Measurements from ENCODE around the gene DCN.

The DCN gene

GRCh38 chr12:91133871-91134270, 48.7 kb downstream of the DCN start:
- no peak for DNase-seq

- no peak for DNase-seq
Observed at GRCh38 chr12:91129662-91130362, 52.8 kb downstream of the DCN start.

GRCh38 chr12:91127751-91128150, 54.9 kb downstream of the DCN start:
- DNase-seq: no peak

GRCh38 chr12:91127306-91127705, 55.3 kb downstream of the DCN start:
- DNase-seq: no peak

- no peak for DNase-seq
Observed at GRCh38 chr12:91126516-91126915, 56.1 kb downstream of the DCN start.

- DNase-seq: no peak
Observed at GRCh38 chr12:91123236-91123916, 59.2 kb downstream of the DCN start.

- DNase-seq: no peak
Observed at GRCh38 chr12:91120781-91121180, 61.8 kb downstream of the DCN start.

- DNase-seq: no peak
Observed at GRCh38 chr12:91119089-91119488, 63.5 kb downstream of the DCN start.

- no peak for DNase-seq
Observed at GRCh38 chr12:91113621-91114020, 69.0 kb downstream of the DCN start.

GRCh38 chr12:91111366-91112325, 71.0 kb downstream of the DCN start, which contains the start of gene LUM:
LUM (minus strand) TSS chr12:91111494; CDS start chr12:91108979, 2,515 bp downstream.
- DNase-seq: no peak

GRCh38 chr12:91110311-91110924, 72.2 kb downstream of the DCN start:
- no peak for DNase-seq

- DNase-seq: no peak
Observed at GRCh38 chr12:91109581-91110310, 72.9 kb downstream of the DCN start.

GRCh38 chr12:91109148-91109564, 73.5 kb downstream of the DCN start:
- DNase-seq: peak; percentile 14

- no peak for DNase-seq
Observed at GRCh38 chr12:91108196-91108755, 74.3 kb downstream of the DCN start.

- DNase-seq: no peak
Observed at GRCh38 chr12:91106283-91106682, 76.3 kb downstream of the DCN start.

GRCh38 chr12:91105807-91106206, 76.8 kb downstream of the DCN start:
- DNase-seq: no peak

- DNase-seq: no peak
Observed at GRCh38 chr12:91104812-91105466, 77.7 kb downstream of the DCN start.

GRCh38 chr12:91103624-91104023, 79.0 kb downstream of the DCN start:
- no peak for DNase-seq

- no peak for DNase-seq
Observed at GRCh38 chr12:91103101-91103500, 79.5 kb downstream of the DCN start.

GRCh38 chr12:91100906-91101305, 81.7 kb downstream of the DCN start:
- no peak for DNase-seq

- no peak for DNase-seq
Observed at GRCh38 chr12:91099836-91100235, 82.8 kb downstream of the DCN start.
